Panc1 (cell line): ENCODE measurements around the gene EFCAB11. TPM values are rescaled to one million over a fixed set of nuclear protein-coding genes. Genes with fewer than 3 reads are reported as not detected.

Experiments
- ATAC-seq: fragments of 200-7000 bp; cut with Tn5 transposase; 2 replicates; pipeline ENCODE4 v1.9.1; 2020; ENCODE audit warnings: mild to moderate bottlenecking, moderate library complexity
- BruUV-seq: library from RNA; stranded (reverse); fragments of 400-500 nt; replicated peaks from 2 replicates; lab custom pipeline; 2021; lab: Mats Ljungman, UMichigan
- CTCF ChIA-PET: fragments of 300-600 bp; sonication (Branson Sonifier 250); formaldehyde crosslinking; loops from one replicate; lab custom pipeline; 2022; ENCODE audit warnings: antibody characterized with exemption; lab: Charles Lee
- POLR2A ChIA-PET: fragments of 300-600 bp; sonication (Branson Sonifier 250); formaldehyde crosslinking; loops from one replicate; lab custom pipeline; 2022; ENCODE audit warnings: antibody characterized with exemption; lab: Charles Lee
- DNase-seq: peaks from one replicate; pipeline ENCODE4 v3.0.0-alpha.2; 2010; ENCODE audit warnings: low read depth, low spot score
- H3K27ac ChIP-seq: 2 replicates; pipeline ENCODE4 v1.5.1; 2011; ENCODE audit warnings: mild to moderate bottlenecking, low read length, inconsistent platforms
- H3K27me3 ChIP-seq: fragments of 200-500 bp; sonication (Bioruptor generic); 2 replicates; pipeline ENCODE4 v1.6.0; 2014; ENCODE audit warnings: low read length, inconsistent platforms; ENCODE audit not compliant: control insufficient read depth, insufficient read depth
- H3K36me3 ChIP-seq: fragments of 200-500 bp; sonication (Bioruptor generic); 2 replicates; pipeline ENCODE4 v1.5.1; 2014; ENCODE audit warnings: inconsistent platforms, mild to moderate bottlenecking, low read length, moderate library complexity; ENCODE audit not compliant: control insufficient read depth, insufficient read depth
- H3K4me1 ChIP-seq: 2 replicates; pipeline ENCODE4 v1.5.1; 2011; ENCODE audit warnings: inconsistent platforms, mild to moderate bottlenecking, low read length, moderate library complexity; ENCODE audit not compliant: control insufficient read depth, insufficient read depth
- H3K4me3 ChIP-seq, 2 experiments: 2 replicates each; pipeline ENCODE4 v1.5.1; 2011 to 2012; ENCODE audit warnings: low read depth in 2 of 2, low read length in 2 of 2, mild to moderate bottlenecking in 2 of 2, inconsistent platforms in 1 of 2, moderate library complexity in 1 of 2
- H3K9me3 ChIP-seq: fragments of 200-500 bp; sonication (Bioruptor generic); 2 replicates; pipeline ENCODE4 v1.5.1; 2014; ENCODE audit warnings: low read depth, mild to moderate bottlenecking, inconsistent platforms, low read length, moderate library complexity; ENCODE audit not compliant: control insufficient read depth, insufficient read depth
- POLR2AphosphoS5 ChIP-seq: IDR thresholded peaks from 2 replicates; pipeline ENCODE4 v1.6.1; 2012; ENCODE audit warnings: mild to moderate bottlenecking, low read depth, low read length, moderate library complexity
- SIN3A ChIP-seq: IDR thresholded peaks from 2 replicates; pipeline ENCODE4 v1.6.1; 2012; ENCODE audit warnings: low read depth, mild to moderate bottlenecking, low read length, moderate library complexity, borderline replicate concordance; ENCODE audit not compliant: insufficient read depth
- TCF7L2 ChIP-seq: IDR thresholded peaks from 2 replicates; pipeline ENCODE4 v1.6.1; 2011; ENCODE audit warnings: mild to moderate bottlenecking, low read depth, low read length, inconsistent platforms
- in situ Hi-C: cut with HindIII; loops from 2 replicates; pipeline ENCODE4 v1.10.0; 2016; ENCODE audit warnings: low sequenced_read_pairs, low pct_unique_long_range_greater_than_20kb
- intact Hi-C: fragments of 100-400 bp; cut with micrococcal nuclease; formaldehyde crosslinking; loops from one replicate; pipeline ENCODE4 v1.10.0; 2022; ENCODE audit not compliant: unreplicated experiment
- total RNA-seq: library from RNA; stranded (reverse); gene quantifications from one replicate; pipeline ENCODE4 v1.2.1, GENCODE V29; 2021; ENCODE audit not compliant: unreplicated experiment
- TF ChIP-seq, protein P1 (sequence below): fragments of 450-650 bp; IDR thresholded peaks from 2 replicates; pipeline ENCODE4 v1.5.1; 2017; ENCODE audit warnings: mild to moderate bottlenecking
- TF ChIP-seq, protein P2 (sequence below), 2 experiments: IDR thresholded peaks; 2 replicates each; pipeline ENCODE4 v1.6.1; 2011 to 2012; ENCODE audit warnings: low read depth in 2 of 2, control low read depth in 1 of 2, low read length in 1 of 2, mild to moderate bottlenecking in 1 of 2, moderate library complexity in 1 of 2; ENCODE audit not compliant: insufficient read depth in 1 of 2

The EFCAB11 gene
- total RNA-seq, 1 experiment from 2014 or later, result 12.3 TPM

- Histone ChIP-seq H3K4me3 (no peak overlapping the region), H3K9me3 (no peaks in the 10 kb centered on the region), H3K36me3 (no peaks in the 10 kb centered on the region), H3K4me1 (no peaks in the 10 kb centered on the region), H3K27ac (no peak overlapping the region), H3K27me3 (no peaks in the 10 kb centered on the region)
- BruUV-seq, result no TSS peak
- TF ChIP-seq TCF7L2, result no peak
- no peak for TF ChIP-seq POLR2AphosphoS5
- no peak for TF ChIP-seq SIN3A
- TF ChIP-seq, protein P1, sequence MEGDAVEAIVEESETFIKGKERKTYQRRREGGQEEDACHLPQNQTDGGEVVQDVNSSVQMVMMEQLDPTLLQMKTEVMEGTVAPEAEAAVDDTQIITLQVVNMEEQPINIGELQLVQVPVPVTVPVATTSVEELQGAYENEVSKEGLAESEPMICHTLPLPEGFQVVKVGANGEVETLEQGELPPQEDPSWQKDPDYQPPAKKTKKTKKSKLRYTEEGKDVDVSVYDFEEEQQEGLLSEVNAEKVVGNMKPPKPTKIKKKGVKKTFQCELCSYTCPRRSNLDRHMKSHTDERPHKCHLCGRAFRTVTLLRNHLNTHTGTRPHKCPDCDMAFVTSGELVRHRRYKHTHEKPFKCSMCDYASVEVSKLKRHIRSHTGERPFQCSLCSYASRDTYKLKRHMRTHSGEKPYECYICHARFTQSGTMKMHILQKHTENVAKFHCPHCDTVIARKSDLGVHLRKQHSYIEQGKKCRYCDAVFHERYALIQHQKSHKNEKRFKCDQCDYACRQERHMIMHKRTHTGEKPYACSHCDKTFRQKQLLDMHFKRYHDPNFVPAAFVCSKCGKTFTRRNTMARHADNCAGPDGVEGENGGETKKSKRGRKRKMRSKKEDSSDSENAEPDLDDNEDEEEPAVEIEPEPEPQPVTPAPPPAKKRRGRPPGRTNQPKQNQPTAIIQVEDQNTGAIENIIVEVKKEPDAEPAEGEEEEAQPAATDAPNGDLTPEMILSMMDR, result no peak
- TF ChIP-seq, protein P2, sequence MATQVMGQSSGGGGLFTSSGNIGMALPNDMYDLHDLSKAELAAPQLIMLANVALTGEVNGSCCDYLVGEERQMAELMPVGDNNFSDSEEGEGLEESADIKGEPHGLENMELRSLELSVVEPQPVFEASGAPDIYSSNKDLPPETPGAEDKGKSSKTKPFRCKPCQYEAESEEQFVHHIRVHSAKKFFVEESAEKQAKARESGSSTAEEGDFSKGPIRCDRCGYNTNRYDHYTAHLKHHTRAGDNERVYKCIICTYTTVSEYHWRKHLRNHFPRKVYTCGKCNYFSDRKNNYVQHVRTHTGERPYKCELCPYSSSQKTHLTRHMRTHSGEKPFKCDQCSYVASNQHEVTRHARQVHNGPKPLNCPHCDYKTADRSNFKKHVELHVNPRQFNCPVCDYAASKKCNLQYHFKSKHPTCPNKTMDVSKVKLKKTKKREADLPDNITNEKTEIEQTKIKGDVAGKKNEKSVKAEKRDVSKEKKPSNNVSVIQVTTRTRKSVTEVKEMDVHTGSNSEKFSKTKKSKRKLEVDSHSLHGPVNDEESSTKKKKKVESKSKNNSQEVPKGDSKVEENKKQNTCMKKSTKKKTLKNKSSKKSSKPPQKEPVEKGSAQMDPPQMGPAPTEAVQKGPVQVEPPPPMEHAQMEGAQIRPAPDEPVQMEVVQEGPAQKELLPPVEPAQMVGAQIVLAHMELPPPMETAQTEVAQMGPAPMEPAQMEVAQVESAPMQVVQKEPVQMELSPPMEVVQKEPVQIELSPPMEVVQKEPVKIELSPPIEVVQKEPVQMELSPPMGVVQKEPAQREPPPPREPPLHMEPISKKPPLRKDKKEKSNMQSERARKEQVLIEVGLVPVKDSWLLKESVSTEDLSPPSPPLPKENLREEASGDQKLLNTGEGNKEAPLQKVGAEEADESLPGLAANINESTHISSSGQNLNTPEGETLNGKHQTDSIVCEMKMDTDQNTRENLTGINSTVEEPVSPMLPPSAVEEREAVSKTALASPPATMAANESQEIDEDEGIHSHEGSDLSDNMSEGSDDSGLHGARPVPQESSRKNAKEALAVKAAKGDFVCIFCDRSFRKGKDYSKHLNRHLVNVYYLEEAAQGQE (IDR thresholded peaks at IDR 0.05; ENCODE audit: insufficient read depth in 1 of 2, low read depth in 2 of 2, low read length in 1 of 2), result no peak
- in situ Hi-C loops (no loop called here), intact Hi-C loops (no loop called here)
- DNase-seq, result no peak
- CTCF ChIA-PET, result no interaction called here
- no peak for ATAC-seq
- POLR2A ChIA-PET, result no interaction called here
Measured at GRCh38 chr14:89866458-89866857, 88.1 kb downstream of the EFCAB11 start.

- ChIA-PET POLR2A (no interaction called here), CTCF (no interaction called here)
- TF ChIP-seq, protein P2 (IDR thresholded peaks at IDR 0.05; ENCODE audit: insufficient read depth in 1 of 2, low read depth in 2 of 2, low read length in 1 of 2), result no peak
- TF ChIP-seq POLR2AphosphoS5, result no peak
- TF ChIP-seq, protein P1, result no peak
- TF ChIP-seq TCF7L2, result no peak
- no peak for TF ChIP-seq SIN3A
- no TSS peak for BruUV-seq
- DNase-seq (no peak), ATAC-seq (no peak)
- Histone ChIP-seq H3K9me3 (no peaks in the 10 kb centered on the region), H3K27me3 (no peaks in the 10 kb centered on the region), H3K36me3 (no peaks in the 10 kb centered on the region), H3K27ac (no peak overlapping the region), H3K4me3 (no peak overlapping the region), H3K4me1 (no peaks in the 10 kb centered on the region)
- intact Hi-C loops (no loop called here), in situ Hi-C loops (no loop called here)
Measured at GRCh38 chr14:89865153-89865552, 89.4 kb downstream of the EFCAB11 start.
